ENCODE data around the gene INVS.
"Not testable (repeated sequence)": the region's sequence is repeated elsewhere in the genome, so short reads cannot be mapped to it uniquely, and the experiment has no call there.

Gene INVS

GRCh38 chr9:100229136-100229535 lies 130.1 kb downstream of the INVS start:
- H3K27ac ChIP-seq = no peak overlapping the region
- DNase-seq (ENCODE audit: low read depth, low spot score) = no peak

DNA sequence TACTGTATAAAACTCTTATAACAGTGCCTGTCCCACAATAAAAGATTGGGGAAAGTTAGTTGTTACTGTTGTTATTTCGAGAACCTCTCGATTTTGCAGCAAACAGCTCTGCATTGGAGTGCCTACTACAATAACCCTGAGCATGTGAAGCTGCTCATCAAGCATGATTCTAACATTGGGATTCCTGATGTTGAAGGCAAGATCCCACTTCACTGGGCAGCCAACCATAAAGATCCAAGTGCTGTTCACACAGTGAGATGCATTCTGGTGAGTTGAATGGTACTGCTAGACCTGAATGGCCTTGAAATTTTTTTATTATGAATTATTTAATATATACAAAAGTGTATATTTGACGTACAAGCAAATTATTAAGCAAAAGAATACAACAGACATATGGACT lies 130.5 kb downstream of the INVS start:
- DNase-seq (ENCODE audit: low read depth, low spot score) = no peak
- H3K27ac ChIP-seq = no peak overlapping the region

- DNase-seq (ENCODE audit: low read depth, low spot score); H3K27ac ChIP-seq: not testable (repeated sequence)
Observed at GRCh38 chr9:100236986-100237385, 137.9 kb downstream of the INVS start.

DNA sequence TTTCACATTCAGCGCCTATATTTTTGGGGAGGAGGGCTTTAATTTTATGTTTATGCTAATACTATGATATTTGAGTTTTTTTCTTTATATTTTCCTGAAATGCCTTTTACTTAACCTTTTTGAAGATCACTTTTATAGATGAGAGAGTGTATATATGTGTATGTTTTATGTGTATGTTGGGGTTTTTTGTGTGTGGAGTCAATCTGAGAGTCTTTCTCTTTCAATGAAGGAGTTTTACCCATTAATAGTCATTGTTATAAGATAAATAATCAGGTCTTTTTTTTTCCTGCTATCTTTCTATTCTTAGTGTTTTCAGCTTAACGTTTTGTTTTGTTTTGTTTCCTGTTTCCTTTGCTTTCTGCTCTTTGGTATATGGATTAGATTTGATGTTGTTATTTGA lies 141.5 kb downstream of the INVS start:
- no peak overlapping the region for H3K27ac ChIP-seq
- no peak for DNase-seq (ENCODE audit: low read depth, low spot score)

GRCh38 chr9:100267211-100267610 lies 168.2 kb downstream of the INVS start:
- no peak overlapping the region for H3K27ac ChIP-seq
- no peak for DNase-seq (ENCODE audit: low read depth, low spot score)

GRCh38 chr9:100268271-100268670 lies 169.2 kb downstream of the INVS start:
- H3K27ac ChIP-seq = no peak overlapping the region
- DNase-seq (ENCODE audit: low read depth, low spot score) = no peak

DNA sequence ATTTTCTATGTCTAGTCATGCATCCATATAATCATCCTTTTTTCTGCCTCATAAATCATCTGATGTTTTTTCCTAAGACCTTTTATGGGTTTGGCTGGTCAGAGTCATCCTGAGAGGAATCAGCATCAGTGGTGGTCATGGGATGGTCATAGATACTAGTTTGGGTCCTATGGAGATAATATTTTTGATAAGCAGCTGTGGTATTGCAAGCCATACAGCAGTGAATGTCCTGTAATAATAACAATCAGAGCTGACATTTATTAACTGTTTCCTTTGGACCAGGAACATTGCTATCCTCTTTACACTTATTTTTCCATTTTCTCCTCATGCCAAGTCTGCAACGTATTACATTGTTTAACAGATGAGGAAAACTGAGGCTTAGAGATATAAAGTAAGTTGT lies 170.6 kb downstream of the INVS start:
- DNase-seq (ENCODE audit: low read depth, low spot score) = no peak
- no peak overlapping the region for H3K27ac ChIP-seq

DNA sequence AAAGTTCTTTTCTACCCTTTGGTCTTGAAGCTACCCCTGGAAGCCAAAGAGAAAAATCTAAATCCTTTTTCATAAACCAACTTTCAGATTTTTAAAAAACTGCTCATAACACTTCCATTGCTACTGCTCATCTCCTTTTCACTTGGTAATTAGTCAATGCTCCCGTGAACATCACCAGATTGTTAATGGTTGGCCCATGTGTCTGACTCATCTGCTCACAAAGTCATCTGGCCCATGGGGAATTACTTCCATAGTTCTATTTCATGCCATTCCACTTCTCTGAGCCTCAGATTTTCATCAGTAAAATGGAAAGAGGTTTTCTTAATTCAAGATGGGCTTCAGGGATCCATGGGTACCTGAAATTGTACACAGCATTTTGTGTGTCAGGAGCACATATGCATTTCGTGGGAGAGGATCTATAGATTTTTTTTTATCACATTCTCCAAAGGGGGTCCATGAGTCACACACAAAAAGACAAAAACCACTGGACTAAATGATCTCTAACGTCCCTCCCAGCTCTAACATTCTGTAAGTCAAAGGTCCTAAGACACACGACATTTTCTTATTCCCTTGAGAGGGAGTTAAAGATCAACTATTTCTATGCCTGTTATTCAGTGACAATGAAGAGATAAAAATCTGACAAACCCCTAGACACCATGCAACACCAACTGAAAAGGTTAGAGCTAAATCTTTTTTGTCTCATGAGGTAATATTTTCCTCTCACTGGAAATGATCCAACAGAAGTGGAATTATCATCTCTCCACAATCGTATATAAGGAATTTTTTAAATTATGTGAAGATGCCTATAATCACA lies 178.3 kb downstream of the INVS start:
- H3K27ac ChIP-seq = no peak overlapping the region
- no peak for DNase-seq (ENCODE audit: low read depth, low spot score)

DNA sequence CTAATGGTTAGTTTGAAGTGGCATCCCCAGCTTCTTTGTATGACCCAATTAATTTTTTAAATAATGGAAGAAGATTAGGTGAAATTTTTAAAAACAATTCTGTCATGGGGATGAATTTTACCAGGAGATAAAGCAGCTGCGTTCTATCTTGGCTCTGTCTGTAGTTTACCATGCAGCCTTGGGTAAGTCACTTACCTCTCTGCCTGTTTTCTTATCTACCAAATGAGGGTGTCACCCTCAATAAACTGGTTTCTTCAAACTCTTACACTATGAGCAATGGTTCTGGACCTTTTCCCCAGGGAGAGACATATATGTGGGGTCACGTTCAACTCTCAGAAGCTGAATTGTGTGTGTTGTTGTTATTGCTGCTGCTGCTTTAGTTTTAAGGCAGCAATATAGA lies 182.0 kb downstream of the INVS start:
- no peak overlapping the region for H3K27ac ChIP-seq
- no peak for DNase-seq (ENCODE audit: low read depth, low spot score)

DNA sequence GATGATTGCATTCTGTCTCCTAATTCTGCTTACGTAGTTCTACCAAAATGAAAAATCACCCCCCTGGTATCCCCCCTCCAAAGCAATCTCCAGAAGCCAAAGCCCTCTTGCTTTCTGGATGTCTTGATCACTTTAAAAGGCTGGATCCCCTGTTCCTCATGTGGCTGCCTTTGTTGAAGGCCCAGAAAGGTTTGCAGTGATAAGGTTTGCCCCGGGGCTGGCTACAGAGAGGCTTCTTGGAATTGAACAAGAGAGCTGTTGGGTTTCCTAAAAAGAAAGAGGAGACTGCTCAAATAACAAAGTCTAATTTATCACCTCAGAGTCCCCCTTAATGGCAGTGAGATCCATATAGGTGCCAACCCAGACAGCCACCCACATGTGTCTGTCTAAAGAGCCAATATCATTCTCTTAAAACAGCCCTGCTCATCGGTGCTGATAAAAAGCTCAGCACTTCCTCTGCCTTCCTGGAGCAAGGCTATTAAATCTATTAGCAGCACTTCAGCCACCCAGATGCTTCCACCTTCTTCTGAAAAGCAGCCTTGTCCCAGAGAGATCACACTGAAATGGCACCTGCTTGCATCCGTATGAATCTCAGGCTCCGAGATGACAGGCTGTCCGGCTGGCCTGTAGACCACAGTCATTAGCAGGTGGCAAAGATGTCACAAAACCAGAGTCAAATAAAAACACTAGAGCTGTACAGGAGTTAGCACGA lies 182.8 kb downstream of the INVS start:
- DNase-seq (ENCODE audit: low read depth, low spot score) = no peak
- H3K27ac ChIP-seq = no peak overlapping the region

GRCh38 chr9:100282388-100282719 lies 183.3 kb downstream of the INVS start:
- no peak for DNase-seq (ENCODE audit: low read depth, low spot score)
- no peak overlapping the region for H3K27ac ChIP-seq

DNA sequence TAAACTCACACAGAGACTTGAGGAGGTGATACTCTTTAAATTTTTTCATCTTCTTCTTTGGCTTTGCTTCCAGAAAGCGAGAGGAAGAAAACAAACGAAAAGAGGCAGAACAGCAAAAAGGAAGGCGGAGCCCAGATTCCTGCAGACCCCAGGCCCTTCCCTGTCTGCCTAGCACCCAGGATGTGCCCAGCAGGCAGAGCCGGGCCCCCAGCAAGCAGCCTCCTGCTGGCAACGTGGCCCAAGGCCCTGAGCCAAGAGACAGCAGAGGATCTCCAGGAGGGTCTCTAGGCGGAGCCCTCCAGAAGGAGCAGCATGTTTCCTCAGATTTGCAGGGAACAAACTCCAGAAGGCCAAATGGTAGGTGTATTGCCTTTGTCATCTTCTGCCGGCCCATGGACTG lies 185.2 kb downstream of the INVS start:
- no peak overlapping the region for H3K27ac ChIP-seq
- DNase-seq (ENCODE audit: low read depth, low spot score) = no peak

GRCh38 chr9:100285080-100285479 lies 186.0 kb downstream of the INVS start:
- no peak for DNase-seq (ENCODE audit: low read depth, low spot score)
- H3K27ac ChIP-seq = no peak overlapping the region

GRCh38 chr9:100285601-100286000 lies 186.6 kb downstream of the INVS start:
- H3K27ac ChIP-seq = no peak overlapping the region
- DNase-seq (ENCODE audit: low read depth, low spot score) = no peak

GRCh38 chr9:100286257-100286656 lies 187.2 kb downstream of the INVS start:
- H3K27ac ChIP-seq = no peak overlapping the region
- no peak for DNase-seq (ENCODE audit: low read depth, low spot score)

- no peak for DNase-seq (ENCODE audit: low read depth, low spot score)
- no peak overlapping the region for H3K27ac ChIP-seq
Observed at GRCh38 chr9:100287186-100287585, 188.1 kb downstream of the INVS start.

DNA sequence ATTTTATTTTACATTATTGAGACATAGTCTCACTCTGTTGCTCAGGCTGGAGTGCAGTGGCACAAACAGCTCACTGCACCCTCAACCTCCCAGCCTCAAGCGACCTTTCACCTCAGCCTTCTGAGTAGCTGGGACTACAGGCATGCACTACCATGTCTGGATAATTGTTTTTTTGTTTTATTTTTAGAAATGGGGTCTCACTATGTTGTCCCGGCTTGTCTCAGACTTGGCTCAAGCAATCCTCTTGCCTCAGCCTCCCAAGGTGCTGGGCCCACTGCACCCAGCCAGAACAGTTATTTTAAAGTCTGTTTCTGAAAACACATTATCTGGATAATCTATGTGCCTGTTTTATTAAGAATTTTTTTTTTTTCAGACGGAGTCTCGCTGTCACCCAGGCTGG lies 191.7 kb downstream of the INVS start:
- no peak for DNase-seq (ENCODE audit: low read depth, low spot score)
- no peak overlapping the region for H3K27ac ChIP-seq

DNA sequence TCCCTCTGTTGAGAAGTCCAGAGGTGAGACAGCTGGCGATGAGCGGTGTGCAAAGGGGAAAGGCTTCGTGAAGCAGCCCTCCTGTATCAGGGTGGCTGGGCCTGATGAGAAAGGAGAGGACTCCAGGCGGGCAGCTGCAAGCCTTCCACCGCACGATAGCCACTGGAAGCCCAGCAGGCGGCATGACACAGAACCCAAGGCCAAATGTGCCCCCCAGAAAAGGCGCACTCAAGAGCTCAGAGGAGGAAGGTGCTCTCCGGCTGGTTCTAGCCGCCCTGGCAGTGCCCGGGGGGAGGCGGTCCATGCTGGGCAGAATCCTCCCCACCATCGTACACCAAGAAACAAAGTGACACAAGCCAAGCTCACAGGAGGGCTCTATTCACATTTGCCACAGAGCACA lies 193.4 kb downstream of the INVS start:
- DNase-seq (ENCODE audit: low read depth, low spot score) = no peak
- H3K27ac ChIP-seq = no peak overlapping the region

DNA sequence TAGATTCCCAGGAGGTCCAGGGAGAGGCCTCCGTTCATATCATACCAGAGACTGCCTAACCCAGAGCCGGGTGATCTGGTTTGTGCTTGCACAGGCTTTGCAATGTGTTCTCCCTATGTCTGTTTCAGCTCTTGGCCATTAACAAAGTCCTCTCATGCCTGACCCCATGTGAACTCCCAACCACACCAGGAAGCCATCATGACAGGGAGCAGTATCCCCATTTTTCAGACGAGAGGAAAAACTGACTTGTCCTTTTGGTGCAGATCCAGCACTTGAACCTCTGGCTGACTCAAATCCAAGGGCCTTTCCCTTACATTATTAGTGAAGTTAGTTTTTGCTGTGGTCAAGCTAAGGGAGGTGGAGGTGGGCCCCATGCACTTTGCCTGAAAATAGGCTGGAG lies 195.3 kb downstream of the INVS start:
- DNase-seq (ENCODE audit: low read depth, low spot score) = no peak
- H3K27ac ChIP-seq = no peak overlapping the region

- no peak for DNase-seq (ENCODE audit: low read depth, low spot score)
- H3K27ac ChIP-seq = no peak overlapping the region
Observed at GRCh38 chr9:100294806-100295205, 195.8 kb downstream of the INVS start.

DNA sequence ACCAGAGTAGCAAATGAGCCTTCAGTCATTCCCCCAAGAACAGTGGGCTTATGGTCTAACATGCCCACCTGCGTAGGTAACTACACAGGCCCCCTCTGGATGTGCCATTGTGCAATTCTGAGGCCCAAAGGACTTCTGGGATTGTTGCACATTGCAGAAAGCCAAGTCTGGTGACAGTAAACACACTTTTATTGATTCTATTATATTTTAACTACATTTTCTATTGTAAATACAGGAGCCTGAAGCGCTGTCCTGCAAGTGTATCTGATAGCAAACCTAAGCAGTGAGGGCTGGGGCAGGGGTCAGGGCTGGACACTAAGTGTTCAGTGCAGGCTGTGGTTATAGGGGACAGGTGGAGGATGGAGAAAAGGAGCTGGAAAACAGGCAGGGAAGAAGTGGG lies 196.2 kb downstream of the INVS start:
- no peak for DNase-seq (ENCODE audit: low read depth, low spot score)
- H3K27ac ChIP-seq = no peak overlapping the region

GRCh38 chr9:100296407-100296806 lies 197.4 kb downstream of the INVS start:
- DNase-seq (ENCODE audit: low read depth, low spot score) = no peak
- no peak overlapping the region for H3K27ac ChIP-seq

All from epithelial cell of prostate (primary cell).